NT2/D1 (cell line): ENCODE results near the gene USP6NL.

ENCODE experiments used
- DNase-seq: peaks from one replicate; pipeline ENCODE4 v3.0.0-alpha.2; 2011; ENCODE audit warnings: low read depth, low spot score
- H3K27me3 ChIP-seq: 2 replicates; pipeline ENCODE4 v1.6.0; 2011; ENCODE audit warnings: mild to moderate bottlenecking; ENCODE audit not compliant: insufficient read length, insufficient read depth
- H3K36me3 ChIP-seq: 2 replicates; pipeline ENCODE4 v1.6.1; 2011; ENCODE audit warnings: mild to moderate bottlenecking, low read length, mixed read lengths; ENCODE audit not compliant: insufficient read depth, insufficient read length
- H3K4me1 ChIP-seq: 2 replicates; pipeline ENCODE4 v1.5.1; 2011; ENCODE audit not compliant: insufficient read depth, insufficient read length
- H3K4me3 ChIP-seq: 2 replicates; pipeline ENCODE4 v1.5.1; 2011; ENCODE audit warnings: low read depth; ENCODE audit not compliant: insufficient read length
- H3K9ac ChIP-seq: 2 replicates; pipeline ENCODE4 v1.6.0; 2011; ENCODE audit warnings: low read depth; ENCODE audit not compliant: insufficient read length
- H3K9me3 ChIP-seq: 2 replicates; pipeline ENCODE4 v1.5.1; 2011; ENCODE audit warnings: mild to moderate bottlenecking, low read length; ENCODE audit not compliant: insufficient read depth
- SUZ12 ChIP-seq: IDR thresholded peaks from 2 replicates; pipeline ENCODE4 v1.6.1; 2011; ENCODE audit not compliant: insufficient read length, insufficient read depth; ENCODE audit errors: extremely low read depth
- YY1 ChIP-seq: IDR thresholded peaks from 2 replicates; pipeline ENCODE4 v1.6.1; 2011; ENCODE audit not compliant: insufficient read length, insufficient read depth
- ZNF274 ChIP-seq: IDR thresholded peaks from 2 replicates; pipeline ENCODE4 v1.6.1; 2011; ENCODE audit warnings: mild to moderate bottlenecking, low read depth, low read length

The USP6NL gene

GRCh38 chr10:11616021-11616420, 4.6 kb upstream of the USP6NL start:
- Histone ChIP-seq H3K9ac (no peak overlapping the region), H3K27me3 (peaks cover 4% of the 10 kb centered on the region), H3K4me1 (no peaks in the 10 kb centered on the region), H3K9me3 (no peaks in the 10 kb centered on the region), H3K4me3 (no peak overlapping the region), H3K36me3 (no peaks in the 10 kb centered on the region)
- DNase-seq, result no peak
- no peak for TF ChIP-seq YY1

- DNase-seq, result no peak
- Histone ChIP-seq H3K4me1 (no peaks in the 10 kb centered on the region), H3K9ac (no peak overlapping the region), H3K4me3 (no peak overlapping the region), H3K9me3 (no peaks in the 10 kb centered on the region), H3K27me3 (peaks cover 4% of the 10 kb centered on the region), H3K36me3 (no peaks in the 10 kb centered on the region)
- TF ChIP-seq YY1, result no peak
- TF ChIP-seq SUZ12, result no peak
- no peak for TF ChIP-seq ZNF274
Observed at GRCh38 chr10:11615396-11615795, 3.9 kb upstream of the USP6NL start.

- peak overlapping the region; percentile 51 for H3K4me3 ChIP-seq
- no peaks in the 10 kb centered on the region for H3K9me3 ChIP-seq
- peaks cover 4% of the 10 kb centered on the region for H3K27me3 ChIP-seq
- peak overlapping the region; percentile 86 for H3K9ac ChIP-seq
- DNase-seq, result no peak
- no peak for TF ChIP-seq ZNF274
- no peak for TF ChIP-seq SUZ12
- no peak for TF ChIP-seq YY1
- no peaks in the 10 kb centered on the region for H3K4me1 ChIP-seq
- H3K36me3 ChIP-seq, result no peaks in the 10 kb centered on the region
Observed at GRCh38 chr10:11612021-11613001, 861 bp upstream of the USP6NL start.

GRCh38 chr10:11610826-11611247, 613 bp downstream of the USP6NL start:
- peak overlapping the region; percentile 69 for H3K4me3 ChIP-seq
- peak overlapping the region; percentile 86 for H3K9ac ChIP-seq
- no peaks in the 10 kb centered on the region for H3K36me3 ChIP-seq
- no peaks in the 10 kb centered on the region for H3K4me1 ChIP-seq
- peak; percentile 9 for DNase-seq
- H3K9me3 ChIP-seq, result 0 out of 2 replicates have a peak, but pooled peaks cover under 1% of the 10 kb centered on the region
- H3K27me3 ChIP-seq, result peaks cover 4% of the 10 kb centered on the region
- TF ChIP-seq SUZ12 (no peak), ZNF274 (no peak), YY1 (no peak)

- peak overlapping the region; percentile 69 for H3K4me3 ChIP-seq
- no peaks in the 10 kb centered on the region for H3K36me3 ChIP-seq
- no peak for TF ChIP-seq SUZ12
- peak overlapping the region; percentile 86 for H3K9ac ChIP-seq
- no peak for DNase-seq
- peaks cover 4% of the 10 kb centered on the region for H3K27me3 ChIP-seq
- peaks cover 6% of the 10 kb centered on the region; the same call in 1 of the 2 replicates for H3K9me3 ChIP-seq
- no peaks in the 10 kb centered on the region for H3K4me1 ChIP-seq
Observed at GRCh38 chr10:11610166-11610825, 1.2 kb downstream of the USP6NL start.

- Histone ChIP-seq H3K36me3 (no peaks in the 10 kb centered on the region), H3K9ac (no peak overlapping the region), H3K4me3 (no peak overlapping the region), H3K4me1 (no peaks in the 10 kb centered on the region), H3K9me3 (peaks cover 8% of the 10 kb centered on the region; the same call in 1 of the 2 replicates), H3K27me3 (peaks cover 4% of the 10 kb centered on the region)
- no peak for TF ChIP-seq YY1
- TF ChIP-seq ZNF274, result no peak
- TF ChIP-seq SUZ12, result no peak
- no peak for DNase-seq
Observed at GRCh38 chr10:11609492-11610093, 1.9 kb downstream of the USP6NL start.

GRCh38 chr10:11609052-11609451, 2.4 kb downstream of the USP6NL start:
- peaks cover 8% of the 10 kb centered on the region; the same call in 1 of the 2 replicates for H3K9me3 ChIP-seq
- no peaks in the 10 kb centered on the region for H3K4me1 ChIP-seq

More at GRCh38 chr10:11609052-11609451, 2.4 kb downstream of the USP6NL start:
- Histone ChIP-seq H3K36me3 (no peaks in the 10 kb centered on the region), H3K27me3 (peaks cover 4% of the 10 kb centered on the region), H3K9ac (no peak overlapping the region), H3K4me3 (no peak overlapping the region)
- TF ChIP-seq SUZ12 (no peak), ZNF274 (no peak), YY1 (no peak)
- DNase-seq, result no peak
